ENCODE results near the gene SCO2. TPM values are rescaled to one million over a fixed set of nuclear protein-coding genes. Genes with fewer than 3 reads are reported as not detected.
A peak's percentile ranks its signal among the peaks of the same experiment; 100 is the strongest.
"Not testable (repeated sequence)": the region's sequence is repeated elsewhere in the genome, so short reads cannot be mapped to it uniquely, and the experiment has no call there.

Gene SCO2
- total RNA-seq, 1 donor from 2014 or later = not detected

DNA sequence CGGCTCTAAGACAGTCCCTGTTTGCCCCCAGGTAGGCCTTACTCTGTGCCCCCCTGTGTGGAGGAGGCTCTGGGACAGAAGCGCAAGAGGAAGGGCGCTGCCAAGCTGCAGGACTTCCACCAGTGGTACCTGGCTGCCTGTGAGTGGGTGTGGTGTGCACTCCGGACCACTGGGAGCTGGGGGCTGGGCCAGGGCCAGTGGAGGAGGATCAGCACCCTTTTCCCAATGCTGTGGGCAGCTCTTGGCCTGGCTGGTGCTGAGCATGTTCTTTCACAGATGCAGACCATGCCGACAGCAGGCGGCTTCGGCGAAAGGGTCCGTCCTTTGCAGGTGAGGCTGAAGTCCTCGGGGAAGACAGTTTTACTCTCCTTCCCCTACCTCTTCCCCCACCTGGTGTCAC lies 3.7 kb downstream of the SCO2 start:
- no peak for DNase-seq (ENCODE audit: low spot score)

DNA sequence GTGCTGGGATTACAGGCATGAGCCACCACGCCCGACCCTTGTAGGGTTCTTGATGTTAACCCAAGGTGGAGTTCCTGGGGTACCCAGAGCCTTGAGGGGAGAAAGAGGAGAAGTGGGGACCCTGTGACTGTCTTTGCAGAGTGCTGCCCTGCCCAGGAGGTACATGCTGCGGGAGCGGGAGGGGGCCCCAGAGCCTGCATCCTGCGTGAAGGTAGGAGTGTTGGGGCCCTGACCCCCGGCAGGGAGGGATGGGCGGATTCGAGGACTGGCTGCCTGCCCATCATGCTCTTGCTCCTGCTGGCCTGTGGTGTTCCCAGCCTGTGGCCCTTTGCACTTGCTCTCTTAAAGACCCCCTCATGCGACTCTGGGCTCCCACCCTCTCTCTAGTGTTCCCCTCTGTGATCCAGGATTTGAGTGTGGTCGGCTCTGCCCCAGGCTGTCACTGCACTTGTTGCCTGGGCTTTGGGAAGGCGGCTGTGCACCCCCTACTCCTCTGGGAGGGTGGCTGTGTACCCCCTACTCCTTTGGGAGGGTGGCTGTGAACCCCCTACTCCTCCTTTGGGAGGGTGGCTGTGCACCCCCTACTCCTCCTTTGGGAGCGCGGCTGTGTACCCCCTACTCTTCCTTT lies 4.5 kb downstream of the SCO2 start:
- DNase-seq (ENCODE audit: low spot score) = no peak

DNA sequence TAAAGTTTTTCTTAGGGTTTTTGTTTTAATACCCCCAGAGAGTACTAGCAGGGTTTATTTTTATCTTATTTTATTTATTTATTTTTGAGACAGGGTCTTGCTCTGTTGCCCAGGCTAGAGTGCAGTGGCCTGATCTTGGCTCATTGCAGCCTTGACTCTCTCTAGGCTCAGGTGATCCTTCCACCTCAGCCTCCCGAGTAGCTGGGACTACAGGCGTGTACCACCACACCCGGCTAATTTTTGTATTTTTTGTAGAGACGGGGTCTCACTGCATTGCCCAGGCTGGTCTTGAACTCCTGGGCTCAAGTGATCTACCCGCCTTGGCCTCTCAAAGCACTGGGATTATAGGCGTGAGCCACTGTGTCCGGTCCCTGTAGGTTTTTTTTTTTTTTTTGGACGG lies 5.2 kb downstream of the SCO2 start:
- DNase-seq (ENCODE audit: low spot score) = not testable (repeated sequence)

- DNase-seq (ENCODE audit: low spot score) = no peak
These were observed 6.2 kb downstream of the SCO2 start for GRCh38 chr22:50519151-50519550.

DNA sequence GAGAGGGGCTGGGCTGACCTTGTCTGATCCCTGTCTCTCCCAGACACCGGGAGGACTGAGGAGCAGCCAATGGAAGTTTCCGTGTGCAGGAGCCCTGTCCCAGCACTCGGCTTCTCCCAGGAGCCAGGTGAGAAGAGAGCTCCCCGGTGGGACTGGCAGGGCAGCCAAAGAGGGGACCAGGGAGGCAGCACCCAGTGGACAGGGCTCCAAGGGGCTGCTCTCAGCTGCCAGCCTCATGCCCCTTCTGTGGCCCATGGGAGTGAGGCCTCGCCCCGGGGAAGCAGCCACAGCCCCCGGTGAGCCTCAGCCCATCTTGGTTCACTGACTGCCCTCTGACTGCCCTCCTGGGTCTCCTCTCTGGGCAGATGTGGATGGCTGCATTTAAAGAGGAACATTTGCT lies 6.8 kb downstream of the SCO2 start:
- no peak for DNase-seq (ENCODE audit: low spot score)

GRCh38 chr22:50517495-50518260 lies 7.7 kb downstream of the SCO2 start:
- no peak for DNase-seq (ENCODE audit: low spot score)

- DNase-seq (ENCODE audit: low spot score) = no peak
These were observed 8.5 kb downstream of the SCO2 start for GRCh38 chr22:50516891-50517290.

- no peak for DNase-seq (ENCODE audit: low spot score)
These were observed 9.3 kb downstream of the SCO2 start for GRCh38 chr22:50516068-50516467.

DNA sequence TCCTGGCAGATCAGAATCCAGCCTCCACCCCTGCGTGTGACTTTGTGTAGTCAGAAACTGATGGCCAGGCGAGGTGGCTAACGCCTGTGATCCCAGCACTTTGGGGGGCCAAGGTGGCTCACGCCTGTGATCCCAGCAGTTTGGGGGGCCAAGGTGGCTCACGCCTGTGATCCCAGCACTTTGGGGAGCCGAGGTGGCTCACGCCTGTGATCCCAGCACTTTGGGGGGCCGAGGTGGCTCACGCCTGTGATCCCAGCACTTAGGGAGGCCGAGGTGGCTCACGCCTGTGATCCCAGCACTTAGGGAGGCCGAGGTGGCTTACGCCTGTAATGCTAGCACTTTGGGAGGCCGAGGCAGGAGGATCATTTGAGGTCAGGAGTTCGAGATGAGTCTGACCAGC lies 12.2 kb downstream of the SCO2 start:
- no peak for DNase-seq (ENCODE audit: low spot score)

GRCh38 chr22:50508897-50509296 lies 16.5 kb downstream of the SCO2 start:
- DNase-seq (ENCODE audit: low spot score) = no peak

DNA sequence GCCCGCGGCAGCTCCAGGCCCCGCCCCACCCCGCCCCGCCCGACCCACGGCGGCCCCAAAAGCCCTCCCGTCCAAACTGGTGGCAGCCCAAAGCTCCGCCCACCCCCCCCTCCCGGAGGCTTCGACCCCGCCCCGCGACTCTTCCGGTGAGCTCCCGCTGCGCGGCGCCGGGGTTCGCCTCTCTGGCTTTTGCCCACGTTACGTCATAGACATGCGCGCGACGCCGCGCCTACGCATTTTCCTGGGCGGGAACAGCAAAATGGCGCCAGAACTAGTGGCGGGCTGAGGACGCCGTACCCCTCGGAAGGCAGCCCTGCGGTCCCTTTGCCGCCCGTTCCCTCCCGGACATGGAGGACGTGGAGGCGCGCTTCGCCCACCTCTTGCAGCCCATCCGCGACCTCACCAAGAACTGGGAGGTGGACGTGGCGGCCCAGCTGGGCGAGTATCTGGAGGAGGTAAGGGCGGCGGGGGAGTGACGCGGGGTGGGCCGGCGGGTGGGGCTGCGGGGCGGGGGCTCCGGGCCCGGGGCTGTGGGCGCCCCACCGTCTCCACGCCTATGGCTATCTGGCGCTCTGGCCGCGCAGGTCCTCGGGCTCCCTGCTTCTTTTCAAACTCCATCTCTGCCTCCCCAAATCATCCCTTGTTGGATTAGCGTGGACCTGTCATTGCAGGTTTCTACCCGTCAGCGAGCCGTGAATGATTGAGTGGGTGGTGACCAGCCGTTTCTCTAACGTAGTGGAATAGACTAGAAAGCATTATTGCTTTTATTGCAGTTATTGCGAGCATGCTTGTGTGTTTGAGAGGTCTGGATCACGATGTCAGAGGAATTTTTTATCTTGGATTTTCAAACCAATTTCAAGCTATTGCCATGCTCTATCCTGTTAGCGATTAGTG lies 17.2 kb downstream of the SCO2 start, which contains the start of gene NCAPH2:
Gene NCAPH2 (plus strand): TSS at position 234 of the 894 bp plus-strand sequence. CDS start 114 bp downstream, at position 348.
- peak; percentile 97 for DNase-seq (ENCODE audit: low spot score)

GRCh38 chr22:50507421-50507990 lies 17.9 kb downstream of the SCO2 start, which contains the start of gene LMF2:
LMF2 (minus strand) TSS chr22:50507702; CDS start chr22:50507675, 27 bp downstream.
- no peak for DNase-seq (ENCODE audit: low spot score)

- no peak for DNase-seq (ENCODE audit: low spot score)
These were observed 18.6 kb downstream of the SCO2 start for GRCh38 chr22:50506611-50507420.

DNA sequence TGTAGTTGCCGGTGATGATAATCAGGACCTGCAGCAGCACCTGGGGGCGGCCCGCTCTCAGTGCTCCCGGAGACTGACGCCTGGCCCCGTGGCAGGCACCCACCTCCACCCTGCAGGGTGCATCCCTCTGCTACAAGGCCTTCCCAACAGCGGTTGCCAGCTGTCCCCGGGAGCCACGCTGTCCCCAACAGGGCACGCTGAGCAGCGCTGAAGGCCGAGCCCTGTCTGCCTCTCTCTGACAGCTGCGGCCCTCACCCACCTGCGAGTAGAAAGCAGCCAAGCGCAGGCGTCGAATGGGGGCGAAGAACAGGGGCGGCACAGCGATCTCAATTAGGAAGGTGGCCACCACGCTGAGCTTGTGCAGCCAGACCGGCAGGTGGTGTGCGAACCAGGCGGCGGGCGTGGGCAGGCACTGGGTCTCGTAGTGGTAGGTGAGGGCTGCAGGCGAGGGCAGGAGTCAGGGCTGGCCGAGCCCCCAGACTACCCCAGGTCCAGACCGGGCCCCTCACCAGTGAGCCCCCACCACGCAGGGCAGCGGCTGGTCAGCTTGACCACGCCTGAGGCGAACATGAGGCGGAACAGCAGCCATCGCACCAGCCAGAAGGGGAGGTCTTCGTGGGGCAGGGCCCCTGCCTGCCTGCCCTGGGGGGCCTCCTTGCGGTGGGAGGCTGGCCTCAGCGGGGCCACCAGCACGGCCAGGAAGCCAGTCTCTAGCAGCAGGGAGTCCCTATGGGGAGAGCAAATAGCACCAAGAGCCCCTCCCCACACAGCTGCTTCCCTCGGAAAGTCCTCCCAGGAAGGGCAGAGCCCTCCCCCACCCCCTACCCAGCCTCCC lies 19.4 kb downstream of the SCO2 start:
- DNase-seq (ENCODE audit: low spot score) = no peak

GRCh38 chr22:50505276-50505775 lies 20.1 kb downstream of the SCO2 start:
- no peak for DNase-seq (ENCODE audit: low spot score)

DNA sequence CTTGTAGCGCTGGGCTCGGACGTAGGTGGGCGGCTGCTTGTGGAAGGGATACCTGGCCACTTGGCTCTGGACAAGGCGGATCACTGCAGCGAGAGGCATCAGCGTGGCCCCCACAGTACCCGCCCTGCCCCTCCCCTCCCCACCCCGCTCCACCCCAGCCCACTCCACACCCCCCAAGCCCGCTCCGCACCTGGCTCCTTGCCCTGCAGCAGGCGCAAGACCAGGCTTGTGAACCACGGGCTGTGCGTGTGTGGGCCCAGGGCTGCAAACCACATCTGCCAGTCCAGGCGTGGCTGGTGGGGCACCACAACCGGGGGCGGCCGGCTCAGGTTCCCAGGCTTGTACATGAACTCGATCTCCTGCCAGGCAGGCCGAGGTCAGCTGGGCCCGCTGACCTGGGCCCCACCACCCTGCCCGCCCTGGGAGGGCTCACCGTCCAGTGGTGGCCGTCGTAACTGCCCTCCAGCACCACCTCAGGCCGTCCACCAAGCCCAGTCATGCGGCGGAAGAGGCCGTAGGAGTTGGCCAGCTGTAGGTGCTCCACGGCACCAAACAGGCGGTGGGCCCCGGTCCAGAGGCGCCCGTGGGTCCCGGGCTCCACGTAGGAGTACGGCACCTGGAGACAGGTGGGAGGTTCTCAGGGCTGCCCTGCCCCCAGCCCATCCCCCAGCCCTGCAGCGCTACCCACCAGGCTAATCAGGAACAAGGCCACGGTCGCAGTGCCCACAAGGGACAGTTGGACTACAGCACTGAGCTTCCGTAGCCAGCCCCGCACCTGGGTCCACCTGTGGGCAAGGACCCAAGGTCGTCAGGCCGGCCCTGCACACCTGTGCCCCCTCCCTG lies 20.8 kb downstream of the SCO2 start:
- DNase-seq (ENCODE audit: low spot score) = no peak

DNA sequence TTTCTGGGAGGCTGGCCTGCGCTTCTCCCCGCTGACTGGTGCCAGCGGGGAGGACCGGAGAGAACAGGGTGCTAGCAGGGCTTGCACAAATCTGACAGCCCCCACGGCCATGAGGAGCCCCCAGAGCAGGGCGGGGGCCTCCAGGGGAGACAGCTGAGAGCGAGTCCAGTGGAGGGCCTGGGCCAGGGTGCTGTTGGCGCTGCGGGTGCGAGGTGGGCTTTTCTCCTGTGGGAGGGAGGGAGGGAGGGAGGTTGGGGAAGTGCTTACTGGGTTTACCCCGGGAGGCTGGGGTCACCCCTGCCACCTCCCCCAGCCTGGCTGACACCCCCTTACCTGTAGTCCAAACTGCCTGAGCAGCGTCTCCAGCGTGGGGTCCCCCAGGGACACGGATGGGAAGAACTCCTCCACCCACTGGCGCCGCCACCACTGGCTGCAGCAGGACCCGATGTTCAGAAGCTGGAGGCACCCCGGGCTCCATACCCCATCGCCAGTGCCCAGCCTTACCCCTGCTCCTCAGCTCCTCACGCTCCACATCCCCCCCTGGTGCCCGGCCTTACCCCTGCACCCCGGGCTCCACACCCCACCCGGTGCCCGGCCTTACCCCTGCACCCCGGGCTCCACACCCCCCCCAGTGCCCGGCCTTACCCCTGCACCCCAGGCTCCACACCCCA lies 21.8 kb downstream of the SCO2 start:
- no peak for DNase-seq (ENCODE audit: low spot score)

Measured in umbilical cord (tissue), 2 donors.